Stimulated activated CD8-positive, alpha-beta memory T cell treated with anti-CD3 and anti-CD28 coated beads, Interleukin-4, amount 100 ng/mL, for 4 hours (primary cell): ENCODE results near the gene REXO2.

Experiments
- DNase-seq, 2 donors: peaks; one replicate each; pipeline ENCODE4 v3.0.0-alpha.2; 2020; ENCODE audit warnings: low read depth in 2 of 2, low spot score in 1 of 2

The REXO2 gene

GRCh38 chr11:114440971-114441763 lies 1.9 kb downstream of the REXO2 start:
- no peak for DNase-seq

GRCh38 chr11:114441921-114442320 lies 2.7 kb downstream of the REXO2 start:
- no peak for DNase-seq

GRCh38 chr11:114442536-114442935 lies 3.3 kb downstream of the REXO2 start:
- DNase-seq, result no peak

GRCh38 chr11:114447444-114447843 lies 8.2 kb downstream of the REXO2 start:
- no peak for DNase-seq

- DNase-seq, result no peak
Measured at GRCh38 chr11:114447892-114448291, 8.6 kb downstream of the REXO2 start.

- no peak for DNase-seq
Measured at GRCh38 chr11:114448749-114449482, 9.6 kb downstream of the REXO2 start.

GRCh38 chr11:114449845-114450244 lies 10.6 kb downstream of the REXO2 start:
- DNase-seq, result no peak

GRCh38 chr11:114452399-114452798 lies 13.1 kb downstream of the REXO2 start:
- no peak for DNase-seq

- DNase-seq, result no peak
Measured at GRCh38 chr11:114463999-114464398, 24.7 kb downstream of the REXO2 start.

GRCh38 chr11:114466742-114467141 lies 27.5 kb downstream of the REXO2 start:
- no peak for DNase-seq

- DNase-seq, result no peak
Measured at GRCh38 chr11:114472661-114473060, 33.4 kb downstream of the REXO2 start.

- no peak for DNase-seq
Measured at GRCh38 chr11:114478001-114478410, 38.7 kb downstream of the REXO2 start.

GRCh38 chr11:114478768-114479167 lies 39.5 kb downstream of the REXO2 start:
- DNase-seq, result no peak

GRCh38 chr11:114479331-114479730 lies 40.1 kb downstream of the REXO2 start:
- DNase-seq, result no peak

- DNase-seq, result no peak
Measured at GRCh38 chr11:114482114-114482513, 42.8 kb downstream of the REXO2 start.

- no peak for DNase-seq
Measured at GRCh38 chr11:114483929-114484328, 44.7 kb downstream of the REXO2 start.

- no peak for DNase-seq
Measured at GRCh38 chr11:114496915-114497314, 57.6 kb downstream of the REXO2 start.

GRCh38 chr11:114499756-114500155 lies 60.5 kb downstream of the REXO2 start:
- no peak for DNase-seq
